Activated CD4-positive, alpha-beta T cell treated with anti-CD3 and anti-CD28 coated beads, Interleukin-2, Interleukin-6, amounts not matched to agents 100 ng/mL and 50 ng/mL, durations not matched to agents 16 hours and 8 hours (primary cell): Measurements from ENCODE around the gene C2orf92.
"Not testable (repeated sequence)": the region's sequence is repeated elsewhere in the genome, so short reads cannot be mapped to it uniquely, and the experiment has no call there.

Experiments
- DNase-seq: peaks from one replicate; pipeline ENCODE4 v3.0.0-alpha.2; 2020

The C2orf92 gene

DNA sequence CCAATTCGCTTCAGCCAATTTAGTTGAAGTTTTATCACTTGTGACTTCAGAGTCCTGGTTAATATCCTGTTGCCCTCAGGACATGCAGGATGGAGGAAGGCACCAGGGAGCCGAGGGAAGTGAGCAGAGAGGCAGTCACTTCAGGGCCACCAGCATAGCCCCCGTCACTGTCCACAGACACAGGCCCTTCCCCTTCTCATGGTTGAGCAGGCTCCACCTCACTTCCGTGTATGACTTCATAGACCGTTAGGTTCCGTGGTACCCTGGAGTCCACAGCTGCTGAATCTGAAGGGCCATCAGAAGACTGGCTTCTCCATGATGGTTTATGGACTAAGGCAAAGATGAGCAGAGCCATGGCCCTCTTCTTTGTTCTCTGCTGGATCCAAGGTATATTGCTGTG, at the start of gene C2orf92:
C2orf92 (plus strand) TSS at position 266 of the 400 bp plus-strand sequence; CDS start at position 342, 76 bp downstream.
- DNase-seq, result no peak

DNA sequence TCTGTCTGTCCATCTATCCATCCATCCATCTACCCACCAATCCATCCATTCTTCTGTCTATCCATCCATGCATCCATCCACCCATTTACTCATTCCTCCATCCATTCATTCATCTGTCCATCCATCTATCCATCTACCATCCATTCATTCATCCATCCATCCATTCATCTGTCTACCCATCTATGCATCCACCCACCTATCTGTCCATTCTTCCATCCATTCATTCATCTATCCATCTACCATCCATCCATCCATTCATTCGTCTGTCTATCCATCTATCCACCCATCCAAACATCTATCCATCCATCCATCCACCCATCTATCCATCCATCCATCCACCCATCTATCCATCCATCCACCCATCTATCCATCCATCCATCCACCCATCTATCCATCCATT, 49.0 kb upstream of the C2orf92 start:
- not testable (repeated sequence) for DNase-seq

DNA sequence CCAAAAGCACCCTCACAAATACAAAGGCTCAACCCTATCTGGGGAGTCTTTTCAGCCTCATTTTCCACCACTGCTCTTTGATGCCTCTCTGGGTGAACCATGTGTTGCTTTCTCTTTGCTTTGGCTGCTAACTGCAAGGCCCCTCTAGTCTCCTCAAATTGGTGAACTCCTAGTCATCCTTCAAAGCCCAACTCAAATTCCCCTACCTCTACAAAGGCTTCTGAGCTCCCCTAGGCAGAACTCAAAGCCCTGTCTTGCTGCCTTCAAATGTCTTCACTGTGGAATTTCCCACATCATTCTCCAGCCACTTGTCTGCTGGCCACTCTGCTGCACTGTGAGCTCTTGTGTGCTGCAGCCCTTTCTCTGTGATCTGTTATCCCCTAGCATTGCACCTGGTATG, 46.5 kb upstream of the C2orf92 start:
- DNase-seq, result not testable (repeated sequence)

DNA sequence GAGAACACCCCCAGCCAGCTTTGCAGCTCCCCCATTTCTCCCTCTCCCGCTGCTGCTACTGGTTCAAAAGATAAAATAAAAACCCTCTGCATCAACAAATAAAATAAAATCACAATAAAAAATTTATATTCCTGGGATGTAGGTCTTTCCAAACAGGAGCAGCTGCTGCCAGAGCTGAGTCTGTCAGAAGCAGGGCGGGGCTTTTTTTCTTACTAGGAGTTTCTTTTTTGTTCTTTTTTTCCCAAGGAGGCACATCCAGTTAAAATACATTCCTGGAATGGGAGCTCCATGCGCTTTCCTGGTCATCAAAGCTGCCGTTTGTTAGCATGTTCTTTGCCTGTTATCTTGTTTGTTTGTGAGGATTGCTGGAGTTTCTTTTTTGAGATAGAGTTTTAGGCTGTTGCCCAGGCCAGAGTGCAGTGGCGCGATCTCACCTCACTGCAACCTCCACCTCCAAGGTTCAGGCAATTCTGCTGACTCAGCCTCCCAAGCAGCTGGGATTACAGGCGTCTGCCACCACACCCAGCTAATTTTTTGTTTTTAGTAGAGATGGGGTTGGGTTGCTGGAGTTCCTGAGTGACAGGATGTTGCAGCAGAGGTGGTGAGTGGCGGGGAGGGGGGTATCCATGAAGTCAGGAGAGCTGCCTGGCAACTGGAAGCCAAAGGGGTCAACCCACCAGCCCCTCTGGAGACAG, 44.0 kb upstream of the C2orf92 start:
- not testable (repeated sequence) for DNase-seq

DNA sequence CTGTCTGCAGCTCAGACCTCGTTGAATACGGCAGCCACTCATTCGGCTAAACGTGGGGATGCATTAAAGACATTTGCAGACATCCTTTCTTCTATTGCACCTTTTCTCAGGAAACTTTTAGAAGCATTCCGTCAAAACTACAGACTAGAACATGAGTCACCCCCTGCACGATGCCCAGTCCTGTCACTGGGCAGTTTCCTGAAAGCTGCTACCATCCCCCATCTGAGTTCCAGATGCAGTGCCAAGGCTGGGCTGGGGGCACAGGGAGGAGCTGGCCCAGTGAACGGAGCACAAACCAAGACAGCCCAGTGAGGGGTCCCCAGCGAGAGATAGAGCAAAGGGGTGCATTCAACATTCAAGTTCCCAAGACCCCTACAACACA, 43.5 kb upstream of the C2orf92 start:
- DNase-seq, result not testable (repeated sequence)

DNA sequence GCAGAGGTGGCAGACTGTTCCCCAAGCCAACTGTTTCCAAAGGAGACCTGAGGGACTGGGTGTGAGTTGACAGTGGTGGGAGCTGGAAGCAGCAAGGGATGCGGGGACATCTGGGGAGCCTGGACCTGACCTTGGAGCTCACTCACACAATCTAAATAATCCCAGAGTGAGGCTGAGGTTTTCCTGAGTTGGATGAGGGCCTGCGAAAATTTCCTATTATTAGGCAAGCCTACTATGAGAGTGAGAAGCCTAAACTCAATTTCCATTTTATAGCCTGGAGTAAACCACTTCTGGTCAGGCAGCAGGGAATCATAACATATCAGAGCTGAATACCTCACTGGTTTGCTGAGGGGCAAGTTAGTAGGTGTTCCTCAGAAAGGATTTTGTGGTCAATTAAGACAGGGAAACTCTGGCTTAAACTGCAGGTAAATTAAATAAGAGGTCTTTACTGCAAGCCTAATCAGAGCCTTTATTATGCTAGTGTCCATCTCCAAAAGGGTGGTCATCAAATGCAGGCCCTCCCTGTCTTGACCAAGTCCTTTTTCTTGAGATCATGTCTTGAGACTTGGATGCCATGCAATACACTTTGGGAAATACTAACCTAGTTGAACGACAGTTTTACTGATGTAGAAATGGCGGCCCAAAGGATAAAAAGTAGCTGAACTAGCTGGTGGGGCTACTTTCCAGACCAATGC, 25.3 kb upstream of the C2orf92 start:
- no peak for DNase-seq

DNA sequence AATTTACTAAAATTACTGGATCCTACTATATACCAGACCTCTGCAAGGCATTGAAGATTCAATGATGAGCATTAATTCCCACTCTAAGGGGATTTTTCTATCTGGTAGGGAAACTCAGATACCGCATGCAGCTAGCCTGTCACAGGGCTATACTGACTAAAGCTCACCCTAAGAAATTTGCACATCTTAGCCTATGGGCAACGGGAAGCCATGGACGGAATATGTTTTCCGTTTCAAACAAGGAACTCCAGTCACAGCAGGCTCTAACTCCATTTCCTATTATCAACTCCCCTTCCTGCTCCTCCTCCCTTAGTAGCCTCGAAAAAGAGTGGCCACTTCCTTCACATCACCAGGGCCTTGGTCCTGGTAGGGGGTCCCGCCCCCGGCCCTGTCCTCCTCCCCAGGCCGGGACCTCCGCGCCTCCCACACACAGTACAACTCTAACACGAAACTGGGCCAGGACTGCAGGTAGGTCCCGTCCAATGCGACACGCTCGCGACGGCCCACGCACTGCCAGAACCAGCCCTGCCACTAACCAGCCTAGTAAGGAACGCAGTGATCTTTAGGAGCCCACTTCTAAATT, 24.3 kb upstream of the C2orf92 start:
- DNase-seq, result no peak

DNA sequence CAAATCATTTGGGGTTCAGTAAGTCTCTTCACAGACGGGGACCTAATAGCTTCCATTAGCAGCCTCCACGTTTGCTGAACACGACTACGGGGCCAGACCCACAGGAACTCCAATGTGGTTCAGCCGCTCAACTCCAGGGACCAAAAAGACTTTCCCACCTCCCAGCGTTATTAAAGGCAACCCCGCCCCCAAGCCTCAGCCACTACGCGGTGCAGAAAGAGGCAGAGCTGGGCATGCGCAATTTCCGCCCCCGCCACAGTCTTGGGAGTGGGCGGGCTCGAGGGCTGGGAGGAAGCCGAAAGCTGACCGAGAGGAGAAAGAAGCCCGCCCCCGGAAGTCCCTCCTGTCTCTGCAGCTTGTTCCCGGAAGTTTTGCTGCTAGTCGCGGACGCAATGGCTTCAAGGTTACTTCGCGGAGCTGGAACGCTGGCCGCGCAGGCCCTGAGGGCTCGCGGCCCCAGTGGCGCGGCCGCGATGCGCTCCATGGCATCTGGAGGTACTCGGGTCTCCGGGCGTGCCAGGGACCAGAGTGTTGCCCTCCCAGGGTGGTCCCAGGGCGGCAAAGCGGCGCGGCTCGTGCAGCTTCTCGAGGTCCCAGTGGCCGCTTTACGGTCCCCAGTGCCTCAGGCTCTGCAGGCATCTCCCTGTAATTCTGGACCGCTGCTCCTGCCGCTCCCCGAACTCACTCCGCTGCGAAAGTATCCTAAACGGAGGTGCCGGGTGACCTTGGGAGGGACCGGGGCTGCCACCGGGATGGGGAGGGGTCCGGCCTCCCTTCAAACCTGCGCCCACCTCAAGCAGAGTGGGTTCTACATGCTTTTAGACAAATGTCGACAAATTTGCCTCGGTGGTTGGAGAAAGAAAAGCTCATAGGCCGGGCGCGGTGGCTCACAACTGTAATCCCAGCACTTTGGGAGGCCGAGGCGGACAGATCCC, 23.6 kb upstream of the C2orf92 start, which contains the start of gene COX5B:
COX5B (plus strand) TSS at position 368 of the 935 bp plus-strand sequence; CDS start at position 393, 25 bp downstream.
- peak; percentile 99 for DNase-seq

DNA sequence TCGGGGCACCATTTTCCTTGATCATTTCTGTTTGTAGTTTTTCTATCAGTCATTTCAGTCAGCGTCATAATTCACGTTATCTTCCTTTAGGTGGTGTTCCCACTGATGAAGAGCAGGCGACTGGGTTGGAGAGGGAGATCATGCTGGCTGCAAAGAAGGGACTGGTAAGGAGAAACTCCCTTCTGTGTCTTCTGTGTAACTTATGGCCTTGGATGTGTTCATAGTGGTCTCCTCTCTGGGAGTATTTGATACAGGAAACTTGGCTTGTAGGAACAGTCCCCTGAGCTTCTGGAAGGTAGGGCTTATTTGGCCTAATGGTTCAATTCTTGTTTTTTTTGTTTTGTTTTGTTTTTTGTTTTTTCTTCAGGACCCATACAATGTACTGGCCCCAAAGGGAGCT, 22.5 kb upstream of the C2orf92 start:
- DNase-seq, result no peak

DNA sequence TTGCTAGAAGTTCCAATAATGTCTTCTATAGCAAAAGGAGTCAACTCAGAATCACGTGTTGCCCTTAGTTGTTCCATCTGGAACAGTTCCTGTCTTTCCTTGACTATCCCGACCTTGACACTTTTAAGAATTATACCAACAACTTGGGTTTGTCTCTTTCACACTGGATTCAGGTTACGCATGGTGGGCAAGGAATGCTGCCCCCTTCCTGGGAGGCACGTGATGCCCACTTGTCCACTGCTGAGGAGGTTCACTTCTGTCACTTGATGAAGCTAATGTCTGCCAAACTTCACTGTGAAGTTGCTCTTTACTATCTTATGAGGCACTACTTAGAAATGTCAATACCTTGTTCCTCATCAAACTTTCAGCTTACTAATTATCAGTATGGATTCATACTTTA, 18.4 kb upstream of the C2orf92 start:
- no peak for DNase-seq

DNA sequence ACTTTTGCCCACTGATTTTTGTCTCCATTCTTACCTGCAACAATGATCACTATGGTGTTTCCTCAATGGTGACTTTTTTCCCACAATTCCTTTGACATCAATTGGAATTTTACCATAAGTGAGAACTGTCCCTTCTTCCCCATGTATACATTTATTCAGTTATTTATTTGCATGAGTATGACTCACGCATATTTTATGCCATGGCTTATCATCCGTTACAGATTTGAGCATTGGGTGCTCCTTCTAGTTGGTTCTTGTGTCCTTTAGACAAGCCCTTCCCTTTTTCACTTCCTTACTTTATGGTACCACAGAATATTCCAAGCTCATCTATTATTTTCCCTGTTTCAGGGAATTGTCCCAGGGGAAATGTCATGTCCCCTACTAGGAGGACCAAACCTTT, 16.0 kb upstream of the C2orf92 start:
- DNase-seq, result no peak

DNA sequence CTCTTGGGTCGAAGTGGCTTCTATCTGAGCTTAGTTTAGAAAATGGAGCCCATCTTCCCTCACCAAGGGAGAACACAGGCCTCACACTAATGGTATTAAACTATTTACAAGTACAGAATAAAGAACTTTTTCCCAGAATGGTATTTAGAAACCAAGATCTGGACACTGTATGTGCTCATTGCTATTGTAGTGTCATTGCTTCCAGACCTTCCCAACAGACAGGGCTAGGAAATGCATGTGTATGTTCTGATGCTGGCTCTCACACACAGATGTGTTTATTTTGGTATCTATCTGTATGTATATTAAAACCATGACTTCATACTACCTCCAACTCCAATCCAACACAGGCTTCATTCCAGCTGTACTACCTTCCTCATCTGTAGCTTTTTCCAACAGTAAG, 15.6 kb upstream of the C2orf92 start:
- DNase-seq, result no peak

DNA sequence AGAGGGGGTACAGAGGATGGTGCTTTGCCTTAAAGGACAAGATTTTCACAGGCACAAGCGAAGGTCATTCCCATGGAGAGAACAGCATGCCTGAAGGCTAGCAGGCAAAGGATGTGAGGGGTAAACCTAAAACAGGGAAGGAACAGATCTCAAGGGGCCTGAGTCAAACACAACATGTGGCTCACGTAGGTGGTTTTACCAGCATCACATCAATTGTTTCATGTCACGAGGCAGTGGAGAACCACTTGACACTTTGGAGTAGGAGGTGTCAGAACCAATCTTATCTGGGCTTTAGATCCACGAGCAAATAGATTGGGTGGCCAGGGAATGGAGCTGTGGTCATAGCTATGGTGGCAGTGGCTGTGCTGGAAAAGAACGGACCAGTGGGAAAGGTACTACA, 15.2 kb upstream of the C2orf92 start:
- DNase-seq, result no peak

DNA sequence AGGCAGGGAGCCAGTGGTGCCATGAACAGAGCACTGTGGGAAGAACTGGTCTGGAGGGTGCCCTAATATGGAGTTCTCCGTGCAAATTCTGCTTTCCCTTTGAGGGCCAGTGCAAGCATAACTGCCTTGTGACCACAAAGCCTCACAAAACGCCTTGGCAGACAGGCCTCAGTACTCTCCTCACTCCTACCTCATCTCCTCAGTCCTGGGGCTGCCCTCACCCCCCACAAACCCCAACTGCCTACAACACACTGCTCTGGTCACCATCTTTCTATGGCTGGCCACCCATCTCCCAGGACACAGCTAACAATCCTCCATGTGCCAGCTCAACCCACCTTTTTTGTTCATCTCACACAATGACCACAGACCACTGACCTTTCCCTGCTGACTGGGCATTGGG, 14.7 kb upstream of the C2orf92 start:
- DNase-seq, result no peak

DNA sequence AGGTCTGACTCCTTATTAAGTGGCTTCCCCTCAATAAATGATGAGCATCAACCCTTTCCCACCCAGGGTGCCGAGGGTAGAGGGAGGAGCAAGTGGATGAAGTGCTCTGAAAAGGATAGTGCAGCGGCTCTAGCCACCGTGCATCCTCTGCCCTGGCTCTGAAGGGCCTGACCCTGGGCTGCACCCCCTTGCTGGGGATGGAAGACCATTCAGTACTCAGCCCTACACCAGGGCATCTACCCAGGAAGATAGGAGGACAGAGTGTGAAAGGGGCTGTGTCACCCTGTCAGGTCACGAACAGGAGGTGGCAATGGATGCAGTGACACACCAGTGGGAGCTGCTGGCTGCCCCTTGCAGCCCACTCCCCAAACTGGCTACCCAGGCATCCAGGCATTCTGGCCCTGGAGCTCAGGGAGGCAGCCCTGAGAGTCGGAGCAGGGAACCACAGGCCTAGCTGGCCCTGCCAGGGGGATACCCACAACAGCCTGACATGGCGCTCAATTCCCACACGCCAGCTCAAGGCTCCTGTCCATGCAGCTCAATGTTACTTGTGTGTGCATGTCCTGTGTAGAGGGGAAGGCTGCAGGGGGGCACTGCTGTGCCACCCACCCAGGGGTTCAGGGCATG, 13.3 kb upstream of the C2orf92 start:
- no peak for DNase-seq

DNA sequence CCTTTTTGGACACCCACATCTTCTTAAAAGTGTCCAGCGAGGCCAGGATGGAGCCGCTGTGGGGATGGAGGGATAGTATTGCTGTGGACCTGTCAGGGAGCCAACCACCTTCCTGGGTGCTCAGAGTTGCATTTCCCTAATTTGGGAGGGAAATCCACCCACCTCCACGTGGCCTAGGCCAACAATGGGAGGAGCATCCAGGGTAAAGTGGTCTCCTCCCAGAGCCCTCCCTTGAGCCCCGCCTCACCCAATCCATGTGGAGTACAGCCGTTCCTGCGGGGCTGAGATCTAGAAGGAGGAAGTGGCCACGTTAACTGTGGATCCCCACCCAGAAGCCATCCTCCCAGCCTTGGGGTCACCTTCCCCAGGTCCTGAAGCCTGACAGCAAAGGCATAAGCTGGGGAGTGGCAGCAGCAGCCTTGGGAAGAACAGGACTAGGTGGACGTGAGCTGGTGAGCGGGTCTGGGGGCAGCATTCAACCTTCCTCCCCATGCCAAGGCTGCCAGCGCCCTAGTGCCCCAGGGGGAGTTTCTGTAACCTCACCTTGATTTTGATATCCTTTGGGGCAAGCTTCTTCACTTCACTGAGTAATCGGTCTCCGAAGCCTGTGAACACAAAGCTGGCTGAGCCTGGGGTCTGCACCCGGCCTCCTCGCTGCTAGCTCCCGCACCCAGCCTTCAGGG, 12.5 kb upstream of the C2orf92 start:
- DNase-seq, result no peak

DNA sequence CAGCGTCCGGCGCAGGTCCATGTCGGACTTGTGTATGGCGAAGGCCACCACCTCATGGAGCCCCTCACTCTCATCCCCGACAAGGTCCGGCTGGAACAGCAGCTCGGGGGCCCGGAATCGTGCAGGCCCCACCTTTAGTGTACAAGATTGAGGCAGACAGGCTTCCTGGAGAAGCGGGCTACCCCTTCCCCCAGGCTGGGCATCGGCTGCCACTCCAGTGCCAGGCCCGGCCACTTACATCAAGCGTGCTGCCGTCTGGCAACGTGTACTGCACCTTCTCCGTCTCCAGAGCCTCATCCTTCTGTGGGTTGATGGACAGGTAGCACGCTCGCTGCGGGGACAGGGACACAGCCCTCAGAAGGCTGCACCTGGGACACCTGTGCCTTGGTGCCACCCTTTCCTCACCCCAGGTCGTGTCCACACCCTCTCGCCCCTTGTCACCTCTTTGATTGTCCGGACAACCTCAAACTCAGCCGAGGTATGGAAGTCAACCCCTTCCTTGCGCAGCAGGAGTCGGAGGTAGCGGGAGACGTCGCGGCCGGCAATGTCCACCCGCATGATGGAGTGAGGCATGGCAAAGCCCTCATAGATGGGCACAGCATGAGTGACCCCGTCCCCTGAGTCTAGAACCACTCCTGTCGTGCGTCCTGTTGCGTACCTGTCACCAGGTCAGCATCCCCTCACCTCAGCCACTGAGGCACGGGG, 11.4 kb upstream of the C2orf92 start:
- DNase-seq, result no peak

DNA sequence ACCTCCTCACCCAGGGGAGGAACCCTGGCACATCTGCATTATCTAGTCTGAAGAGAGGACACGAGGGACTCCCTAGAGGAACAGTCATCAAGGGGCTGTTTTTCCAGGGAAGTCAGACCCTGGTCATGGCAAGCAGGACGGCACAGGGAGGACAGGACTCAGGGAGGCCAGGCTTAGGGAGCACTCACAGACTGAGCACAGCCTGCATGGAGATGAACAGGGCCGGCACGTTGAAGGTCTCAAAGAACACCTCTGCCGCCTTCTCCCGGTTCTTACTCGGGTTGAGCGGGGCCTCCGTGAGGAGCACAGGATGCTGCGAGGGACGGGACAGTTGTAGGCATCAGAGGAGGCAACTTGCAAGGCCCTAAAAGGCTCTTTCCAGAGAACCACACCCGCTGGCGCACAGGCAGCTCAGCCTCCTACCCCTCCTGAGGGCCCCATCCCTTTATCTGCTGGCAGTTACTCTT, 10.8 kb upstream of the C2orf92 start:
- DNase-seq, result no peak

DNA sequence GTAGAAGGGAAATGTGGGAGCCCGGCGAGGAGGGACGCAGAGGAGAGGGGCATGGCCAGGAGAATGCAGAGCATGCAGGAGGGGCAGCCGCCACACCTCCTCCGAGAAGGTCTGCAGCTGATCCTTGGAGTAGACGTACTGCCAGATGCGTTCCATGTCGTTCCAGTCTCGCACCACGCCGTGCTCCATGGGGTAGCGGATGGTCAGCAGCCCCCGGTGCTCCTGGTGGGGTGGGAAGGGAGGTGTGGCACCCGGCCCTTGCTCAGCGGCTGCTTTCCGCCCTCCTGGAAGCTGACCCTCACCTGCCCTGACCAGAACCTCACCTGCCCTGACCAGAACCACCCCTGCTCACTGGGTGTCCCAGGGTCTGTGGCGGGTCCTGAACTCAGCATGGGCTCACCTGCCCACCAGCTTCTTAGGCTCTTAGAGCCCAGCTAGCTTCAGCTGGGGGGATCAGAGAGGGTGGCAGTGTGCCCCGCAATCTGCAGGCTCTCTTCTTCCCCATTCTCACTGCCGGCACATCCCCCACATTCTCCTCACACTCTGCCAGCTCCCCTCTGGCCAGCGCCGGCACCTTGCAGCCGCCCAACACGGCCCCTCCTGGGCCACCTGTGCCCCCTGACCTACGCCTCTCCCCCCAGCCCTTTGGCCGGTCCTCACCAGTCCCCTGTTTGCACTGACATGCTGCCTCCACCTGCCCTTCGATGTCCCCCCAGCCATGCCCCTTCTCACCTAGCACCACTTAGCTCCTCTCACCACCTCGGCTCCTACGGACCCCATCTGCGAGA, 10.1 kb upstream of the C2orf92 start:
- DNase-seq, result no peak

DNA sequence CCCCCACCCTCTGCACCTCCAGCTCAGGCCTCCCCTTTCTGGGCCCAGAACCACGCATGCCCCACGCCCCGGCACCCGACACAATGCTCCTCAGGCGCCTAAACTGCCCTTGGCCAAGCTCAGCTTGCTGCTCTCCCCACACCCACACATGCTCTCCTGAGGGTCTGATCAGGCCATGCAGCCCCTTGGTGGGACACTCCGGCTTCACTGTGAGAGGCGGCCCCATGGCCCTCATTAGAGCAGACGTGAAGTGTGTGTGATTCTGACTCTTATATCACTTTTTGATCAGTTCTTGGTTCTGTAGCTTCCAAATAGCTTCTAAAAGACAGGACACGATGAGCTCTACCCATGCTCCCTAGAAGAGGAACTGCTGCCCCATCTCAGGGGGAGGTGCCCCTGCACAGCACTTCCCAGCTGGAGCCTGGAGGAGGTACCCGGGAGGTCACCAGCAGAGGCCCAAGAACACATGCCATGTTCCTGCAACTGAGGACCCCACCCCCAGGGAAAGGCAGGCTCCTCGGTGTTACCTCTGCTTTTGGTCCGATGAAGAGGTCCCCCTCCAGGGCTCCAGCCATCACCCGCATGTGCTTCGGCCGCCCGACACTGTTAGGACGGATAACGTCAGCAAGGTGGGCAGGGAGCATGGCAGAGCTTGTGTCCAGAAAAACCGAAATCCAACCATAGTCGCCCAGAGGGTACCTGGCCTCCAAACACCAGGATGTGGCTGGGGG, 9.3 kb upstream of the C2orf92 start:
- DNase-seq, result no peak
